Uterus (tissue), 2 donors: ENCODE results near the gene VSIR.

Experiments used
- POLR2A ChIP-seq, 2 donors: fragments of 450-650 bp; IDR thresholded peaks; one replicate each; pipeline ENCODE4 v1.6.1; 2016; ENCODE audit warnings: antibody characterized with exemption in 2 of 2, mild to moderate bottlenecking in 1 of 2, moderate library complexity in 1 of 2
- TF ChIP-seq, protein P1 (sequence below), 4 experiments: fragments of 200-600 bp in 2 of 4; fragments of 450-650 bp in 2 of 4; sonication (generic) in 2 of 4; IDR thresholded peaks; one replicate each; pipeline ENCODE4 v1.5.1; 2016 to 2019; ENCODE audit warnings: antibody characterized with exemption in 4 of 4, mild to moderate bottlenecking in 2 of 4, moderate library complexity in 1 of 4

DNA sequence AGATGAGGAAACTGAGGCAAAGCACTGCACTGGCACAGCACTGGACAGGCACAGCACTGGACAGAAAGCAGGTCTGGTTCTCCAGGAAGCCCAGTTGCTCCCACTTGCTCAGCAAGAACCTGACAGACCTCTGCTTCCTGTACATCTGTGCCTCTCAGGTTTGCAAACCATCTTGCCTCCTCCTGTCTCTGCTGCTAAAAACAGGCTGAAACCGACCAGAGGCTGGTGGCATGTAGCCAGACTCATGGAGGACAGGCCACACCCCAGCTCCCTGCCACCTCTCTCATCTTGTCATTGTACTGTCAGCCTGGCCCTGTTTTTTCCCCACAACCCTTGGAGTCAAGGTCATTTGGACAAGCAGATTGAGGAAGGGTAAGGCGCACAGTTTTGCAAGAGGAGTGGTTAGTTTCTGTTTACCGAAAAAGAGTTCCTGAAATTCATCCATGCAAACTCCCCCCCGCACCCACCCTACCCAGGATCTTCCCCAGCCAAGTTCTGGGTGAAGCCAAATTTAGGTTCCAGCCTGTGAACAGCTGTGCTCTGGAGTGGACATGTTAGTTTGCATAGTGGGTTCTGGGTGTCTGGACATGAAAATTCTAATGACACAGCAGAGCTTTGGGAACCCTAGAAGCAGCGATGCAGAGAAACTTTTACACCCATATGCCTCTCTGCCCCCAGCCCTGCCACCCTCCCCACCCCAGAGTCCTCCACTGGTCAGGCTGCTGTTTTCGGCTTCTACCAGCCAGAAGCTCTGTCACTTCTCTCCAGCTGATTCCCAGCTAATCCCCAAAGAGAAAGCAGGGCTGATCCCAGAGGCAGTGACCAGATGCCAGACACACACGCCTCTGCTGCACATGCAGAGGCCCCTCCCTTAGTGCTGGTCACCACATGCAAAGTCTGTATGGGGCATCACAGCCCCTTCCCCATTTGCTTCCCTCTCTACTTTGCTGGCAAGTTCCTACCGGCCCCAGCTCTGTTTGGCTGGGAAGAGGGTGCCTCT lies 45.3 kb downstream of the VSIR start:
- TF ChIP-seq, protein P1, sequence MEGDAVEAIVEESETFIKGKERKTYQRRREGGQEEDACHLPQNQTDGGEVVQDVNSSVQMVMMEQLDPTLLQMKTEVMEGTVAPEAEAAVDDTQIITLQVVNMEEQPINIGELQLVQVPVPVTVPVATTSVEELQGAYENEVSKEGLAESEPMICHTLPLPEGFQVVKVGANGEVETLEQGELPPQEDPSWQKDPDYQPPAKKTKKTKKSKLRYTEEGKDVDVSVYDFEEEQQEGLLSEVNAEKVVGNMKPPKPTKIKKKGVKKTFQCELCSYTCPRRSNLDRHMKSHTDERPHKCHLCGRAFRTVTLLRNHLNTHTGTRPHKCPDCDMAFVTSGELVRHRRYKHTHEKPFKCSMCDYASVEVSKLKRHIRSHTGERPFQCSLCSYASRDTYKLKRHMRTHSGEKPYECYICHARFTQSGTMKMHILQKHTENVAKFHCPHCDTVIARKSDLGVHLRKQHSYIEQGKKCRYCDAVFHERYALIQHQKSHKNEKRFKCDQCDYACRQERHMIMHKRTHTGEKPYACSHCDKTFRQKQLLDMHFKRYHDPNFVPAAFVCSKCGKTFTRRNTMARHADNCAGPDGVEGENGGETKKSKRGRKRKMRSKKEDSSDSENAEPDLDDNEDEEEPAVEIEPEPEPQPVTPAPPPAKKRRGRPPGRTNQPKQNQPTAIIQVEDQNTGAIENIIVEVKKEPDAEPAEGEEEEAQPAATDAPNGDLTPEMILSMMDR (IDR thresholded peaks at IDR 0.05): no peak
- TF ChIP-seq POLR2A (IDR thresholded peaks at IDR 0.05): no peak
